DOHH2 (cell line): Measurements from ENCODE around the gene SH3GL1.

ENCODE experiments used
- H3F3A ChIP-seq: fragments of 200-600 bp; sonication (generic), shearing (Covaris generic); 2 replicates; pipeline ENCODE4 v1.6.0; 2016; ENCODE audit warnings: antibody characterized with exemption, mild to moderate bottlenecking; ENCODE audit not compliant: control insufficient read depth, insufficient read depth
- H3K27ac ChIP-seq: fragments of 200-600 bp; sonication (generic); 2 replicates; pipeline ENCODE4 v1.5.1; 2014; ENCODE audit warnings: low read depth, mild to moderate bottlenecking, low read length, moderate library complexity
- H3K27me3 ChIP-seq: fragments of 200-600 bp; sonication (generic); 2 replicates; pipeline ENCODE4 v1.6.1; 2014; ENCODE audit warnings: mild to moderate bottlenecking, low read length, mixed read lengths; ENCODE audit not compliant: control insufficient read depth
- H3K36me3 ChIP-seq: fragments of 200-600 bp; sonication (generic); 2 replicates; pipeline ENCODE4 v1.6.1; 2014; ENCODE audit warnings: mild to moderate bottlenecking, low read length, moderate library complexity, mixed read lengths; ENCODE audit not compliant: control insufficient read depth
- H3K4me1 ChIP-seq: fragments of 200-600 bp; sonication (generic); 2 replicates; pipeline ENCODE4 v1.6.1; 2014; ENCODE audit warnings: mild to moderate bottlenecking, low read length, mixed read lengths; ENCODE audit not compliant: control insufficient read depth
- H3K4me2 ChIP-seq: fragments of 200-600 bp; sonication (generic); 2 replicates; pipeline ENCODE4 v1.6.0; 2014; ENCODE audit warnings: mild to moderate bottlenecking, low read length, moderate library complexity
- H3K4me3 ChIP-seq: fragments of 200-600 bp; sonication (generic); 2 replicates; pipeline ENCODE4 v1.5.1; 2014; ENCODE audit warnings: mild to moderate bottlenecking, low read length, mixed read lengths
- H3K79me2 ChIP-seq: fragments of 200-600 bp; sonication (generic); 2 replicates; pipeline ENCODE4 v1.6.1; 2014; ENCODE audit warnings: mild to moderate bottlenecking, low read length, mixed read lengths; ENCODE audit not compliant: control insufficient read depth
- H3K9me2 ChIP-seq: fragments of 200-600 bp; sonication (generic); replicated peaks from 2 replicates; pipeline ENCODE4 v1.6.1; 2014; ENCODE audit warnings: mild to moderate bottlenecking, low read length, mixed read lengths; ENCODE audit not compliant: control insufficient read depth
- H3K9me3 ChIP-seq: fragments of 200-600 bp; sonication (generic); 2 replicates; pipeline ENCODE4 v1.6.1; 2014; ENCODE audit warnings: antibody characterized with exemption, low read length, mixed read lengths; ENCODE audit not compliant: control insufficient read depth, insufficient read depth
- H4K20me1 ChIP-seq: fragments of 200-600 bp; sonication (generic); 2 replicates; pipeline ENCODE4 v1.6.0; 2014; ENCODE audit warnings: low read depth, mild to moderate bottlenecking, antibody characterized with exemption, low read length, moderate library complexity; ENCODE audit not compliant: control insufficient read depth, insufficient read depth
- CTCF ChIP-seq: fragments of 200-600 bp; sonication (generic); IDR thresholded peaks from one replicate; pipeline ENCODE4 v1.5.1; 2014; ENCODE audit warnings: antibody characterized with exemption, mild to moderate bottlenecking, low read depth, low read length; ENCODE audit not compliant: poor library complexity, severe bottlenecking
- EZH2phosphoT487 ChIP-seq: fragments of 200-600 bp; sonication (generic); IDR thresholded peaks from 2 replicates; pipeline ENCODE4 v1.6.1; 2017; ENCODE audit warnings: borderline replicate concordance, mild to moderate bottlenecking, antibody characterized with exemption, low read length, moderate library complexity, mixed read lengths

Gene SH3GL1

DNA sequence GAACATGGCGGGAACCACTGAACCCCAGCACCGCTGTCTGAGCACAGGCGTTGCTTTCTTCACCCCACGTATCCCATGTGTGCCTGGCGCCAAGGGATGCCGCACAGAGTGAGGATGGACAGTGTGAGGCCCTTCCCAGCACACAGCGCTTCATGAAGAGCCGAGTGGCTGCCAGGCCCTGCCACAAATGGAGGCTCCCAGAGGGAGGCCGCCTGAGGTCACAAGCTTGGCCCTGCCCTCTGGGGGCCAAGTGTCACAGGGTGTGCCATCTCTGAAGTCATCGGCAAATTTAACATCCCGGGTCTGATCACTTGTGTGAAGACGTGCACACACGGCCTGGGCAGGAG lies 32.6 kb downstream of the SH3GL1 start:
- H3K4me1 ChIP-seq: peaks cover 46% of the 10 kb centered on the region
- no peaks in the 10 kb centered on the region for H3K9me3 ChIP-seq
- no peak overlapping the region for H3K4me2 ChIP-seq
- peaks cover 10% of the 10 kb centered on the region for H4K20me1 ChIP-seq
- H3K27me3 ChIP-seq: no peaks in the 10 kb centered on the region
- H3K79me2 ChIP-seq: peaks cover 41% of the 10 kb centered on the region
- no peaks in the 10 kb centered on the region for H3K9me2 ChIP-seq
- 0 out of 2 replicates have a peak, but pooled peaks cover 3% of the 10 kb centered on the region for H3F3A ChIP-seq
- peak overlapping the region; percentile 82; the same call in 1 of the 2 replicates for H3K27ac ChIP-seq
- no peak overlapping the region for H3K4me3 ChIP-seq
- TF ChIP-seq EZH2phosphoT487: no peak
- TF ChIP-seq CTCF: no peak
- H3K36me3 ChIP-seq: peaks cover 47% of the 10 kb centered on the region

DNA sequence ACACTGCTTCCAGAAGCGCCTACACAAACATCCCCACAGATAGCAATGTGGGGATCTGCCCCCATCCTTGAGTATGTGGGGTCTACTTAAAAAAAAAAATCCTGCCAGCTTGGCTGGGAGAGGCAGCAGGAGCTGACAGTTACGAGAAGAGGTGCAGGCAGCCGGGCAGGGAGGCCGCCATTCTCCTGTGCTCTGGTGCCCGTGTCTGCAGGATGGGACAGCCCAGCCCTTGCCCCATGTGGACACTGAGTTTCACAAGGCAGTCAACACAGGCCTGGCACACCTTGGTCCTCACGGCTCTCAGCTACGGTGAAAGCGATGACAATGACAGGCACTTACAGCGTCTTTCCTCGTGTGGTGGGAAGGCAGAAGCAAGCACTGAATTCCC lies 33.0 kb downstream of the SH3GL1 start:
- no peaks in the 10 kb centered on the region for H3K27me3 ChIP-seq
- peaks cover 37% of the 10 kb centered on the region for H3K79me2 ChIP-seq
- no peaks in the 10 kb centered on the region for H3K9me2 ChIP-seq
- H3K4me1 ChIP-seq: peaks cover 44% of the 10 kb centered on the region
- H3K36me3 ChIP-seq: peaks cover 52% of the 10 kb centered on the region
- TF ChIP-seq CTCF (no peak), EZH2phosphoT487 (no peak)
- H3K4me2 ChIP-seq: no peak overlapping the region
- no peak overlapping the region for H3K27ac ChIP-seq
- H3K4me3 ChIP-seq: no peak overlapping the region
- no peaks in the 10 kb centered on the region for H3K9me3 ChIP-seq
- peaks cover 10% of the 10 kb centered on the region for H4K20me1 ChIP-seq
- 0 out of 2 replicates have a peak, but pooled peaks cover 3% of the 10 kb centered on the region for H3F3A ChIP-seq

- H3K9me3 ChIP-seq: no peaks in the 10 kb centered on the region
- no peak overlapping the region for H3K4me3 ChIP-seq
- H3K36me3 ChIP-seq: peaks cover 57% of the 10 kb centered on the region
- TF ChIP-seq CTCF: no peak
- no peak for TF ChIP-seq EZH2phosphoT487
- no peaks in the 10 kb centered on the region for H3K27me3 ChIP-seq
- no peak overlapping the region for H3K27ac ChIP-seq
- peaks cover 10% of the 10 kb centered on the region for H4K20me1 ChIP-seq
- 0 out of 2 replicates have a peak, but pooled peaks cover 3% of the 10 kb centered on the region for H3F3A ChIP-seq
- H3K4me2 ChIP-seq: no peak overlapping the region
- H3K79me2 ChIP-seq: peaks cover 32% of the 10 kb centered on the region
- H3K9me2 ChIP-seq: no peaks in the 10 kb centered on the region
- H3K4me1 ChIP-seq: peaks cover 40% of the 10 kb centered on the region
Measured at GRCh38 chr19:4366666-4367335, 33.5 kb downstream of the SH3GL1 start.
